Stomach (tissue), 9 donors: ENCODE measurements around the gene TRIM33. TPM values are rescaled to one million over a fixed set of nuclear protein-coding genes. Genes with fewer than 3 reads are reported as not detected.

Experiments
- DNase-seq, 2 donors: peaks; one replicate each; pipeline versions ENCODE4 v3.0.0 to v3.0.0-alpha.2; 2013 to 2019
- H3K27ac ChIP-seq, 5 donors: fragments of 200-600 bp in 4 of 5; sonication (generic) in 4 of 5; one replicate each; pipeline ENCODE4 v1.5.1; 2013 to 2019; ENCODE audit warnings: mild to moderate bottlenecking in 1 of 5, moderate library complexity in 1 of 5
- H3K27me3 ChIP-seq, 3 donors: fragments of 200-600 bp; sonication (generic); one replicate each; pipeline ENCODE4 v1.5.1; 2017 to 2019; ENCODE audit warnings: mixed run types in 1 of 3
- H3K36me3 ChIP-seq, 4 donors: fragments of 200-600 bp; sonication (generic); 1 replicate in 3 of 4; 2 replicates in 1 of 4; pipeline ENCODE4 v1.5.1; 2016 to 2019
- H3K4me1 ChIP-seq, 4 donors: fragments of 200-600 bp; sonication (generic); one replicate each; pipeline ENCODE4 v1.5.1; 2016 to 2019
- H3K4me3 ChIP-seq, 4 donors: fragments of 200-600 bp; sonication (generic) in 3 of 4; one replicate each; pipeline ENCODE4 v1.5.1; 2016 to 2019; ENCODE audit warnings: mild to moderate bottlenecking in 1 of 4
- H3K9me3 ChIP-seq, 4 donors: fragments of 200-600 bp; sonication (generic); one replicate each; pipeline ENCODE4 v1.5.1; 2016 to 2019
- EP300 ChIP-seq: sonication (generic); formaldehyde crosslinking; IDR thresholded peaks from one replicate; pipeline ENCODE4 v1.6.1; 2017; ENCODE audit warnings: antibody characterized with exemption
- POLR2A ChIP-seq, 4 donors: fragments of 450-650 bp; IDR thresholded peaks; one replicate each; pipeline ENCODE4 v1.6.1; 2016; ENCODE audit warnings: antibody characterized with exemption in 4 of 4, control low read depth in 2 of 4, mild to moderate bottlenecking in 1 of 4, moderate library complexity in 1 of 4
- POLR2AphosphoS5 ChIP-seq, 3 donors: sonication (generic); formaldehyde crosslinking; IDR thresholded peaks; one replicate each; pipeline ENCODE4 v1.6.1; 2016; ENCODE audit warnings: antibody characterized with exemption in 3 of 3
- WGBS, 5 donors: extraction: QIAGEN DNeasy Blood & Tissue Kit in 3 of 5; methylation state at CpG; one replicate each; pipeline versions ENCODE4 v1.1.5 to v1.1.7; 2013 to 2018; 5-methylcytosine and 5-hydroxymethylcytosine counted together
- intact Hi-C: fragments of 100-400 bp; cut with DNase I; formaldehyde crosslinking; loops from one replicate; pipeline ENCODE4 v1.15.1; 2023; ENCODE audit warnings: low total_unique reads
- polyA plus RNA-seq, 3 donors: library from polyadenylated mRNA; stranded (reverse); fragments of 200-250 nt; gene quantifications; one replicate each; pipeline ENCODE4 v1.2.3, GENCODE V29; 2013
- total RNA-seq, 5 donors: library from RNA; depleted of rRNA; stranded (reverse); fragments of >200 nt; gene quantifications; one replicate each; pipeline versions ENCODE4 v1.1.0 to v1.2.3, GENCODE V29; 2014 to 2016
- TF ChIP-seq, protein P1 (sequence below), 7 experiments: fragments of 450-650 bp in 4 of 7; fragments of 200-600 bp in 3 of 7; sonication (generic) in 3 of 7; IDR thresholded peaks; one replicate each; pipeline ENCODE4 v1.5.1; 2016 to 2019; ENCODE audit warnings: antibody characterized with exemption in 7 of 7, control low read depth in 2 of 7, mild to moderate bottlenecking in 1 of 7
- donor health status: healthy with polysubstance abuse.
- donor health status: Bipolar disorder and iron deficiency.
- donor health status: healthy.

TRIM33 gene
- total and polyA plus RNA-seq, 8 donors: 7.2 to 211 (median 40.5) TPM

DNA sequence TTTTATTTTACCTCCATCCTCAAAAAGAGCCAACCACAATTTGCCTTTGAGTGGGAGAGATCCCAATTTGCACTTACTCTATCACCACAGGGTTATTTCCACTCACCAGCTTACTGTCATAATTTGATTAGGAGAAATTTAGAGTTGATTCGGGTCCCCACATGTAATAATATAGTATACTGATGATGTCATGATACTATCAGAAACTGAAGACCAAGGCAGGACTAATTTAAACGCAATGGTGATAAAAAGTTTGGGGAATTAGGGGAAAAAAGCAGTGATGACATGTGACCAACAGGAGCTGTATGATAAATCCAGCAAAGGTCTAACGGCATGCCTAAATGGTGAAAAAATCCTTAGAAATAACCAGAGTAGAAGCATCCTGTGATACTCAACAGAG is 54.4 kb downstream of the TRIM33 start:
- no peak for TF ChIP-seq POLR2AphosphoS5 (IDR thresholded peaks at IDR 0.05)
- no peak for TF ChIP-seq POLR2A (IDR thresholded peaks at IDR 0.05)
- TF ChIP-seq EP300: no peak
- intact Hi-C loops: no loop called here
- DNase-seq: no peak
- Histone ChIP-seq H3K36me3 (peaks cover 0 to 61% (median 47%) of the 10 kb centered on the region in 4 donors), H3K27me3 (no peaks in the 10 kb centered on the region), H3K4me3 (no peak overlapping the region), H3K27ac (no peak overlapping the region), H3K4me1 (peaks cover 0 to 20% (median 0%) of the 10 kb centered on the region in 4 donors), H3K9me3 (no peaks in the 10 kb centered on the region)
- WGBS, 5 donors: 94 to 98% (median 97%) methylated on average over 3 of the region's 3 CpGs

DNA sequence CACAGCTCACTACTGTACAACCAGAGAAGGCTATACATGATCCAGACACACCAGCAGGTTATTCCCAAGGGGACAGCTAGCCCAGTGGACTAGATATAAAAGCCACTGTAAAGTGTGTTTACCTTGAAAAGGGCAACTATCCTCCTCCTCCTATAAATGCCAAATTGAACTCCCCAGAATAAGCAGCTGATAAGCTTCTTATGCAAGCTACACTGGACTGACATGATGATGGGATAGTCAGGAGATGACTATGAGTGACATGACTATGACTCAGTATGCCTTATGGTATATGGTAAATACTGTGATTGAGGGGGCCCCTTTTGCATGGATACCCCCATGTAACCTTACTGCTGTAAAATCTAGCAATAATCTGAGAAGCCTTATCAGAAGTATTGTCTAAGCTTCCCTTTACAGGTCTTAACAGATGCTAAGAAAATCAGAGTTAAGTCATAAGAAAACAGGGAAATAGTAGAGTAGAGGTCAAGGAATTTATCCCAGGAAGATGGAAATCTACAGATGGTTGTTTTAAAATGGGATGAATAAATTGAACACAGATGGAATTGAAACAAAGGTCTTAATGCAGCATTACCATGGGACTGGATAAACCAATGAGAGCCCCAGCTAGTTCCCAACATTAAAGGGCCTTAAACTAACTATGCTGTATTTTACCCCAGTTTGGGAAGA is 55.8 kb downstream of the TRIM33 start:
- Histone ChIP-seq H3K36me3 (peaks cover 0 to 67% (median 52%) of the 10 kb centered on the region in 4 donors), H3K4me1 (peaks cover 0 to 20% (median 0%) of the 10 kb centered on the region in 4 donors), H3K4me3 (no peak overlapping the region), H3K27ac (no peak overlapping the region), H3K9me3 (no peaks in the 10 kb centered on the region), H3K27me3 (no peaks in the 10 kb centered on the region)
- intact Hi-C loops: no loop called here
- TF ChIP-seq EP300 (no peak), POLR2AphosphoS5 (IDR thresholded peaks at IDR 0.05) (no peak), POLR2A (IDR thresholded peaks at IDR 0.05) (no peak)
- TF ChIP-seq, protein P1, sequence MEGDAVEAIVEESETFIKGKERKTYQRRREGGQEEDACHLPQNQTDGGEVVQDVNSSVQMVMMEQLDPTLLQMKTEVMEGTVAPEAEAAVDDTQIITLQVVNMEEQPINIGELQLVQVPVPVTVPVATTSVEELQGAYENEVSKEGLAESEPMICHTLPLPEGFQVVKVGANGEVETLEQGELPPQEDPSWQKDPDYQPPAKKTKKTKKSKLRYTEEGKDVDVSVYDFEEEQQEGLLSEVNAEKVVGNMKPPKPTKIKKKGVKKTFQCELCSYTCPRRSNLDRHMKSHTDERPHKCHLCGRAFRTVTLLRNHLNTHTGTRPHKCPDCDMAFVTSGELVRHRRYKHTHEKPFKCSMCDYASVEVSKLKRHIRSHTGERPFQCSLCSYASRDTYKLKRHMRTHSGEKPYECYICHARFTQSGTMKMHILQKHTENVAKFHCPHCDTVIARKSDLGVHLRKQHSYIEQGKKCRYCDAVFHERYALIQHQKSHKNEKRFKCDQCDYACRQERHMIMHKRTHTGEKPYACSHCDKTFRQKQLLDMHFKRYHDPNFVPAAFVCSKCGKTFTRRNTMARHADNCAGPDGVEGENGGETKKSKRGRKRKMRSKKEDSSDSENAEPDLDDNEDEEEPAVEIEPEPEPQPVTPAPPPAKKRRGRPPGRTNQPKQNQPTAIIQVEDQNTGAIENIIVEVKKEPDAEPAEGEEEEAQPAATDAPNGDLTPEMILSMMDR (IDR thresholded peaks at IDR 0.05): no peak
- no peak for DNase-seq

DNA sequence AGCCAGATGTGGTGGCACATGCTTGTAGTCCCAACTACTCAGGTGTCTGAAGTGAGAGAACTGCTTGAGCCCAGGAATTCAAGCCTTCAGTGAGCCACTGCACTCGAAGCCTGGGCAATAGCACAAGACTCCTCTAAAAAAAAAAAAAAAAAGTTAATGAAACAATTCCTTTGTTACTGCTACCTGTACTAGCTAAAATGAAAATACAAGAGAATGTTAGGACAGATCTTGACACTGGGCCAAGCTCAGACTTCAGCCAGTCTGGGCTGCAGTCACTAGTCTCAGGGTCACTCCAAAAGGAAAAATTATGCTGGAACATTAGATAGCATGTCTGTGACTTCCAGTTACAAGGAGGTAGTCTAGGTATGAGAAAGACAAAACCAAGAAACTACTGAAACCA is 56.5 kb downstream of the TRIM33 start:
- Histone ChIP-seq H3K4me3 (no peak overlapping the region), H3K27me3 (no peaks in the 10 kb centered on the region), H3K27ac (no peak overlapping the region), H3K4me1 (peaks cover 0 to 20% (median 0%) of the 10 kb centered on the region in 4 donors), H3K9me3 (no peaks in the 10 kb centered on the region), H3K36me3 (peaks cover 0 to 71% (median 58%) of the 10 kb centered on the region in 4 donors)
- intact Hi-C loops: no loop called here
- 71 to 89% (median 86%) methylated on average over 1 of the region's 1 CpG for WGBS, 5 donors
- no peak for DNase-seq
- TF ChIP-seq EP300: no peak
- no peak for TF ChIP-seq POLR2A (IDR thresholded peaks at IDR 0.05)
- no peak for TF ChIP-seq POLR2AphosphoS5 (IDR thresholded peaks at IDR 0.05)
- TF ChIP-seq, protein P1 (IDR thresholded peaks at IDR 0.05): no peak

DNA sequence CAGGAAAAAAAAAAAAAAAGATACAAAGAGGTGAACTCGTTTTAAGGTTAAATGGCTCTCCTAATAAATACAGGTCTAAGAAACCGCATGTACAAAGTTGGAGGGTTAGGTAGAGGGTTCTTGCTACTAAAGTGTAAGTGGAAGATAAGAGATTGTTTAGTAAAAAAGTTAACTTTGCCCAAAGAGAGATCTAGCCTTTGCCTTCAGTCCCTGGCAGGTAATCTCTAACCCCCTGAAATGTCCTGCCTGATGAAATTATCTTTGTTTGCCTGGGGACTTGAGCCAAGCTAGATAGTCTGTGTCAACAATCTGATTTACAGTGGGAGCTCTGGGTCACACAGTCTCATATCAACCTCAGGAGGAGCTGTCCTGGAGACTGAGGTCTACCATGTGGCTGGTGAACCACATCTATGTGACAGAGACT is 57.6 kb downstream of the TRIM33 start:
- peaks cover 0 to 17% (median 0%) of the 10 kb centered on the region in 4 donors for H3K4me1 ChIP-seq
- no peaks in the 10 kb centered on the region for H3K9me3 ChIP-seq
- no peaks in the 10 kb centered on the region for H3K27me3 ChIP-seq
- DNase-seq: no peak
- TF ChIP-seq EP300 (no peak), POLR2AphosphoS5 (IDR thresholded peaks at IDR 0.05) (no peak), POLR2A (IDR thresholded peaks at IDR 0.05) (no peak)
- TF ChIP-seq, protein P1 (IDR thresholded peaks at IDR 0.05): no peak
- WGBS, 5 donors: 32 to 79% (median 62%) methylated on average over 2 of the region's 2 CpGs
- no peak overlapping the region for H3K4me3 ChIP-seq
- intact Hi-C loops: no loop called here
- H3K36me3 ChIP-seq: peaks cover 0 to 76% (median 63%) of the 10 kb centered on the region in 4 donors
- no peak overlapping the region for H3K27ac ChIP-seq

DNA sequence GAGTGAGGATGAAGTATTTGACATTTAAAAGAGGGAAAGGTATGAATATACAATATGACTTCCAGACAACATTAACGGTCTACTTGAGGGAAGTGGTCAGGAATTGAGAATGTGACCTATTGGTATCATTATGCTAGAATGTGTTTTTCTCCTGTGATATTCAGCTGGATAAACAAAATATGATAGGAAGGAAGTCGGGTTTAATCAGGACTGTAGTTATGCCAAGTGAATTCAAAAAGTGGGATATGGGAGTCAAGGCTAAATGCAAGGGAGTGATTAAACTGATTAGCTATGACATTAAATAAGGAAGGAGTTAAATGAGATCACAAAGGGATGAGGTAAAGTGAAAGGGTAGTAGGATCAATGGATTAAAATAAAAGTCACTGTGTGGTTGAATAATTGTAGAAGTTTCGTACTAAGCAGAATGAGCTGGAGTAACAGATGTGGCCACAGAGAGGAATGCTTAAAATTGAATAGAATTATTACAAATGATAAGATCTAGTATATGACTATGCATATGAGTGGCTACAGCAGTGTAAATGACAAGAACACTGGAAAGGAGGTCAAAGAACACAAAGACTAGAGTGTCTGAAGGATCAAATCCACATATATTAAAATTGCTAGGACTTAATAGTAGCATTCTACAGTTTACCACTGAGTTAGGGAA is 62.5 kb downstream of the TRIM33 start:
- DNase-seq: no peak
- no peaks in the 10 kb centered on the region for H3K4me1 ChIP-seq
- peaks cover 0 to 61% (median 52%) of the 10 kb centered on the region in 4 donors for H3K36me3 ChIP-seq
- H3K9me3 ChIP-seq: no peaks in the 10 kb centered on the region
- WGBS, 5 donors: 72 to 85% (median 81%) methylated on average over 3 of the region's 3 CpGs
- H3K4me3 ChIP-seq: no peak overlapping the region
- no peak overlapping the region for H3K27ac ChIP-seq
- intact Hi-C loops: no loop called here
- no peak for TF ChIP-seq POLR2AphosphoS5 (IDR thresholded peaks at IDR 0.05)
- TF ChIP-seq, protein P1 (IDR thresholded peaks at IDR 0.05): no peak
- no peak for TF ChIP-seq EP300
- no peak for TF ChIP-seq POLR2A (IDR thresholded peaks at IDR 0.05)
- H3K27me3 ChIP-seq: no peaks in the 10 kb centered on the region
